Naive B cell (primary cell): ENCODE measurements around the gene GPSM1. TPM values are rescaled to one million over a fixed set of nuclear protein-coding genes. Genes with fewer than 3 reads are reported as not detected.
"Not testable (repeated sequence)": the region's sequence is repeated elsewhere in the genome, so short reads cannot be mapped to it uniquely, and the experiment has no call there.

Experiments
- ATAC-seq, 2 donors: fragments of 150-1000 bp; cut with Tn5 transposase; 2 replicates each; pipeline ENCODE4 v1.10.0; 2021; ENCODE audit warnings: low read depth in 2 of 2, mild to moderate bottlenecking in 2 of 2, moderate library complexity in 2 of 2
- DNase-seq: peaks from one replicate; pipeline ENCODE4 v3.0.0; 2022
- H3K27ac Mint-ChIP-seq, 6 donors: one replicate each; pipeline ENCODE4 v1.8.0; 2020 to 2022; ENCODE audit warnings: mild to moderate bottlenecking in 6 of 6, mixed read lengths in 6 of 6, moderate library complexity in 5 of 6, inconsistent platforms in 2 of 6
- H3K27me3 Mint-ChIP-seq, 3 donors: one replicate each; pipeline ENCODE4 v1.8.0; 2021 to 2022; ENCODE audit warnings: mixed read lengths in 3 of 3, mild to moderate bottlenecking in 1 of 3
- H3K36me3 Mint-ChIP-seq, 2 donors: one replicate each; pipeline ENCODE4 v1.8.0; 2020 to 2022; ENCODE audit warnings: mixed read lengths in 2 of 2, inconsistent platforms in 1 of 2, mild to moderate bottlenecking in 1 of 2
- H3K4me1 Mint-ChIP-seq, 3 donors: one replicate each; pipeline ENCODE4 v1.8.0; 2020 to 2022; ENCODE audit warnings: mixed read lengths in 3 of 3, inconsistent platforms in 1 of 3, mild to moderate bottlenecking in 1 of 3, moderate library complexity in 1 of 3
- H3K4me3 Mint-ChIP-seq, 8 donors: one replicate each; pipeline ENCODE4 v1.8.0; 2020 to 2022; ENCODE audit warnings: mild to moderate bottlenecking in 8 of 8, mixed read lengths in 8 of 8, moderate library complexity in 8 of 8, inconsistent platforms in 2 of 8
- H3K9me3 Mint-ChIP-seq, 7 donors: one replicate each; pipeline ENCODE4 v1.8.0; 2020 to 2022; ENCODE audit warnings: mixed read lengths in 7 of 7, mild to moderate bottlenecking in 5 of 7, inconsistent platforms in 2 of 7, moderate library complexity in 1 of 7
- polyA plus RNA-seq, 6 donors: library from polyadenylated mRNA; unstranded; fragments of 300-500 nt; fragmentation: Illumina TruSeq; gene quantifications; one replicate each; pipeline ENCODE4 v1.2.3, GENCODE V29; 2021; ENCODE audit warnings: low read depth in 6 of 6

Gene GPSM1
- polyA plus RNA-seq, 6 donors from 2014 or later: 0.69 to 1.6 (median 0.94) TPM; not detected in 1

DNA sequence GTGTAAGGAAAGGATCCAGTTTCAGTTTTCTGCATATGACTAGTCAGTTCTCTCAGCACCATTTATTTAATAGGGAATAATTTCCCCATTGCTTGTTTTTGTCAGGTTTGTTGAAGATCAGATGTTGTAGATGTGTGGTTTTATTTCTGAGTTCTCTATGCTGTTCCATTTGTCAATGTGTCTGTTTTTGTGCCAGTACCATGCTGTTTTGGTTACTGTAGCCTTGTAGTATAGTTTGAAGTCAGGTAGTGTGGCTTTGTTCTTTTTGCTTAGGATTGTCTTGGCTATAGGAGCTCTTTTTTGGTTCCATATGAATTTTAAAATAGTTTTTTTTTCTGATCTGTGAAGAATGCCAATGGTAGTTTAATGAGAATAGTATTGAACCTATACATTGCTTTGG is 6.4 kb upstream of the GPSM1 start:
- Mint-ChIP-seq H3K4me1 (peaks cover 7 to 15% (median 14%) of the 10 kb centered on the region in 3 donors), H3K4me3 (peak overlapping the region in 1 of 8 donors; percentile 33), H3K27me3 (peaks cover 0 to 21% (median 8%) of the 10 kb centered on the region in 3 donors)
- not testable (repeated sequence) for H3K27ac Mint-ChIP-seq, H3K9me3 Mint-ChIP-seq, H3K36me3 Mint-ChIP-seq, DNase-seq, ATAC-seq

DNA sequence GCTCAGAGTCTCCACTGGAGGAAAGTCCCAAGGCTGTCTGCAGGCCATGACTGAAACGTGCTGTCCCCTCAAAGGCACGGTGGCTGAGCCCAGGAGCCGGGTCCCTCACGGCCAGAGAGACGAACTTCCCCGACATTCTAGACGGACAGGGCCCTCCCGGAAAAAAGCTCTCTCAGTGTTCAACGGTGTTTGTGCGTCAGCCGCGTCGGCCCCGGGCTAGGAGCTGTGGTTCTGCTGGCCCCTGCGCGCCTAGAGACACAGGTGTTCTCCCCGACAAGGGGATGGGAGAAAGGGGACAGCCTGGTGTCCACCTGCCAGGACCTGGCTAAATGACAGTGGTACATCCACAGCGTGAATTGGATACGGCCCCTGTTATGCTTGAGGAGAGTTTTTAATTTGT is 5.8 kb upstream of the GPSM1 start:
- Mint-ChIP-seq H3K27ac (no peak overlapping the region), H3K4me1 (peaks cover 7 to 15% (median 11%) of the 10 kb centered on the region in 3 donors), H3K9me3 (peaks cover 0 to under 1% (median 0%) of the 10 kb centered on the region in 7 donors), H3K4me3 (no peak overlapping the region), H3K36me3 (no peaks in the 10 kb centered on the region), H3K27me3 (peaks cover 0 to 15% (median 2%) of the 10 kb centered on the region in 3 donors)
- no peak for ATAC-seq
- no peak for DNase-seq

GRCh38 chr9:136322756-136323330 is 4.5 kb upstream of the GPSM1 start:
- DNase-seq: no peak
- Mint-ChIP-seq H3K27ac (no peak overlapping the region), H3K9me3 (no peaks in the 10 kb centered on the region), H3K4me3 (peak overlapping the region in 2 of 8 donors; percentile 15 to 33), H3K36me3 (no peaks in the 10 kb centered on the region), H3K27me3 (peaks cover 0 to 3% (median 0%) of the 10 kb centered on the region in 3 donors), H3K4me1 (peaks cover 6 to 8% (median 6%) of the 10 kb centered on the region in 3 donors)
- no peak for ATAC-seq

GRCh38 chr9:136323371-136323789 is 4.0 kb upstream of the GPSM1 start:
- peaks cover under 1 to 4% (median under 1%) of the 10 kb centered on the region in 3 donors for H3K4me1 Mint-ChIP-seq
- ATAC-seq (no peak), DNase-seq (no peak)
- H3K36me3 Mint-ChIP-seq: no peaks in the 10 kb centered on the region
- H3K9me3 Mint-ChIP-seq: no peaks in the 10 kb centered on the region
- H3K27me3 Mint-ChIP-seq: no peaks in the 10 kb centered on the region
- no peak overlapping the region for H3K27ac Mint-ChIP-seq
- H3K4me3 Mint-ChIP-seq: peak overlapping the region in 1 of 8 donors; percentile 30

DNA sequence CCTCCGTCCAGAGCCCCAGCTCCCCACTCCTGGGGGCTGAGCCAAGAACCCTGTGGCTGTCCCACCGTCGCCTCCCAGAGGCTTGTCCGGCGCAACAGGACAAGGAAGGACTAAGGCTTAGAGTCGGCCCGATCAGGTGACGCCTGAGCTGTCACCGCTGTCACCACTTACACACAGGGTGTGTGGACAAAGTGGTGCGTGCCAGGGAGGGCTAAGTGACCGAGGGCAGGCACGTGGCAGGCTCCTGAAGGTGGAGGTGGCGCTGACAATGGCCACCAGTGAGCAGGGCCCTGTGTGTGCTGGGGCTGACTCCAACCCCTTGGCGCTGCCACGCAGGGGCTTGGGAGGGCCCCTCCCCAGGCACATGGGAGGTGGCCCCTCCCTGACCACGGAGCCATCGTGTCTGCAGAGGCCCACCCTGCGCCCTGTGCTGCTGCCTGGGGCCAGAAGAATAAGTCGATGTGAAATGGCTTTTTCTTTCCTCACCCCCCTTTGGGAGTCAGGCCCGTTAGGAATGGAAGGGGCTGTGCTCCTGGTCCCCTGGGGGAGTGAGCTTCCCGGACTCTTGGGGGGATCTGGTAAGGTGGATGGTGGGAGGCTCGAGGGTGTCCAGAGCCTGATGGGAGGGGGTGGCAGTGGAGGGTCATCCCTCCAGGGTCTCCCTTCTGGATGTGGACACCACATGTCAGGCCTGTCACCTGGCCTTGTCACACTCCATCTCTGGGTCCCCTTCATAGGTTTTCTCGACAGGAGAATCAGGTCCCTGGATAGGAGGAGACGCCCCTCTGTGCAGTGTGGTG is 2.6 kb upstream of the GPSM1 start:
- DNase-seq: no peak
- Mint-ChIP-seq H3K4me3 (peak overlapping the region in 1 of 8 donors; percentile 27), H3K9me3 (no peaks in the 10 kb centered on the region), H3K27ac (no peak overlapping the region), H3K36me3 (no peaks in the 10 kb centered on the region), H3K27me3 (no peaks in the 10 kb centered on the region), H3K4me1 (peaks cover 4 to 9% (median 8%) of the 10 kb centered on the region in 3 donors)
- ATAC-seq: no peak

GRCh38 chr9:136325358-136325757 is 2.0 kb upstream of the GPSM1 start:
- Mint-ChIP-seq H3K9me3 (no peaks in the 10 kb centered on the region), H3K27me3 (peaks cover 0 to under 1% (median 0%) of the 10 kb centered on the region in 3 donors), H3K4me1 (peaks cover 4 to 9% (median 8%) of the 10 kb centered on the region in 3 donors), H3K4me3 (peak overlapping the region in 2 of 8 donors; percentile 21 to 25), H3K36me3 (no peaks in the 10 kb centered on the region), H3K27ac (no peak overlapping the region)
- no peak for ATAC-seq
- no peak for DNase-seq

- no peaks in the 10 kb centered on the region for H3K36me3 Mint-ChIP-seq
- H3K4me1 Mint-ChIP-seq: peaks cover 4 to 9% (median 8%) of the 10 kb centered on the region in 3 donors
- H3K27ac Mint-ChIP-seq: peak overlapping the region in 1 of 6 donors; percentile 47
- H3K27me3 Mint-ChIP-seq: peaks cover 0 to 4% (median 0%) of the 10 kb centered on the region in 3 donors
- H3K4me3 Mint-ChIP-seq: peak overlapping the region; percentile 9 to 87 (median 76)
- DNase-seq: no peak
- no peaks in the 10 kb centered on the region for H3K9me3 Mint-ChIP-seq
- no peak for ATAC-seq
Observed at GRCh38 chr9:136326061-136326760, 1.1 kb upstream of the GPSM1 start.

DNA sequence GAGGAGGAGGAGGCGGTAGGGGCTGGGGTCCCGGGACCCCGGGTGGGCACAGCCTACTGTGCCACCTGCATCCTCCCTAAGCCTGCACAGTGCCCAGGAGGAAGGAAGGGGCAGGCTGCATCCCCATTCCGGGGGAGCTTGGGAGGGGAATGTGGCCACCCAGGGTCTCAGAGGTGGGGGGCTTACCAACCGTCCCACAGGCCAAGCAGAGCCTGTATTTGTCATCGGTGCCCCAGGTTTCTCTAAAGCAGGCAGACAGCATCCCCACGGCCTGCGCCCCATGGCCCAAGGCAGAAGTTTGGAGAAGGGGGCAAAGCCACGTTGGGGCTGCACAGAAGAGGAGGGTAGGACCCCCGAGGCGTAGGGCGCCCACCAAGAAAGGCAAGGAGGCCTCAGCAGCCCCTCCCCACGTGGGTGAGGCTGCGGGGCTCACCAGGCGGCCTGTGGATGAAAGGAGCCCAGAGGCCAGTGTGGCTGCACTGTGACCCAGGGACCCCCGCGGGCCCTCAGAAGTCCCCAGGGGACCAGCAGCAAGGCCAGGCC is 507 bp upstream of the GPSM1 start:
- Mint-ChIP-seq H3K27ac (peak overlapping the region in 2 of 6 donors; percentile 47 to 74), H3K4me3 (peak overlapping the region; percentile 47 to 87 (median 78)), H3K36me3 (no peaks in the 10 kb centered on the region), H3K4me1 (peaks cover 4 to 9% (median 8%) of the 10 kb centered on the region in 3 donors), H3K9me3 (no peaks in the 10 kb centered on the region), H3K27me3 (peaks cover 0 to 4% (median 0%) of the 10 kb centered on the region in 3 donors)
- DNase-seq: no peak
- peak; percentile 4 to 17 for ATAC-seq

DNA sequence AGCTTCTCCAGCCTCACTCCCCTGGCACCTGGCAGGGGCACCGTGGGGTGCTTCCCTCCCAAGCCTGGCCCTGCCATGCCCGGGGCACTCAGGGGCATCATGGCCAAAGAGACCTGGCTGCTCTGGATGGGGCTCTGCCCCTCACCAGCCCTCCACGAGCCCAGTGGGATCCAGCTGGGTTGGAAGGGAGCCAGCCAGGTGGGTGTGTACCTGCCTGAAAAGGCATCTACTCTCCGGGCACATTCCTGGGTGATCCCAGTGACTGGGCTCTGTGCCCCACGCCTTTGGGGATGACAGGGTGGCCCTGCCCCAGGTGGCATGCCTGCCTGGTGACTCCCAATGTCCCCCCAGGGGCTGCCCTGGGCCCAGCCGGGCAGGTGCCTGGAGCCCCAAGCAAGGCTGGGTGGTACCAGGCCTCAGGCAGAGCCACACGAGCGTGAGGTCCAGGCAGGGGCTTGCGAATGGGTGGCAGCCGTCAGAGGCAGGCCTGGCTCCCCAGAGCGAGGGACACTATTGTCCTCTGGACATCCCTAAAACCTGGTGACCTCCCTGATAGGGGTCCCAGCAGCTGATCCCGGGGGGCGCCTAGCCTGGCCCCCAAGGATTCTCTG is 777 bp downstream of the GPSM1 start:
- Mint-ChIP-seq H3K36me3 (no peaks in the 10 kb centered on the region), H3K27me3 (peaks cover 0 to 4% (median 0%) of the 10 kb centered on the region in 3 donors), H3K9me3 (no peaks in the 10 kb centered on the region), H3K4me1 (peaks cover 4 to 9% (median 8%) of the 10 kb centered on the region in 3 donors), H3K4me3 (peak overlapping the region in 7 of 8 donors; percentile 38 to 81 (median 71)), H3K27ac (no peak overlapping the region)
- DNase-seq (no peak), ATAC-seq (peak; percentile 7 to 12)

- ATAC-seq (no peak), DNase-seq (no peak)
- Mint-ChIP-seq H3K27me3 (peaks cover 0 to 4% (median 0%) of the 10 kb centered on the region in 3 donors), H3K4me3 (peak overlapping the region; percentile 9 to 81 (median 66)), H3K4me1 (peaks cover 4 to 9% (median 8%) of the 10 kb centered on the region in 3 donors), H3K36me3 (no peaks in the 10 kb centered on the region), H3K27ac (peak overlapping the region in 2 of 6 donors; percentile 57 to 78), H3K9me3 (no peaks in the 10 kb centered on the region)
Observed at GRCh38 chr9:136328622-136329041, 1.3 kb downstream of the GPSM1 start.

DNA sequence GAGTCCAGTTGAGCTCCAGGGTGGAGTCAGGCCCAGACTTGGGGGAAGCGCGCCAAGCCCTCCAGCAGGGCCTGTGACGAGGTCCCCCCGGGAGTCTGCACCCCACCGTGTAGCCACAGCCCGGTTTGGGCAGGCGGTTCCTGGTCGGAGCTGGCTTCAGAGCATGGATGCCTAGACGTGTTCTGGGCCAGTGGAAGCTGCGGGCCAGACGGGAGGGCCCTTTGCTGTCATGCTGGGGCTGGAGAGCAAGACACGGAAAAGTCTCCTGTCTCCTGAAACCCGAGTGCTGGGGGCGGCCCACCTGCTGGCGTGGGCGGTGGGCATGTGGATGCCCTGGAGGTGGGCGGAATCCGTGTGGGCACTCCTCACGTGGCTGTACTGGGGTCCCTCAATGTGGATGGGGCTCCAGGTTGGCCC is 1.9 kb downstream of the GPSM1 start:
- Mint-ChIP-seq H3K27me3 (peaks cover 0 to 4% (median 0%) of the 10 kb centered on the region in 3 donors), H3K4me1 (peaks cover 4 to 9% (median 8%) of the 10 kb centered on the region in 3 donors), H3K27ac (no peak overlapping the region), H3K4me3 (peak overlapping the region in 4 of 8 donors; percentile 41 to 74 (median 59)), H3K36me3 (no peaks in the 10 kb centered on the region), H3K9me3 (no peaks in the 10 kb centered on the region)
- DNase-seq: no peak
- ATAC-seq: no peak

- Mint-ChIP-seq H3K27ac (peak overlapping the region in 1 of 6 donors; percentile 44), H3K27me3 (peaks cover 0 to 4% (median 0%) of the 10 kb centered on the region in 3 donors), H3K9me3 (no peaks in the 10 kb centered on the region), H3K36me3 (no peaks in the 10 kb centered on the region), H3K4me3 (no peak overlapping the region), H3K4me1 (peaks cover 4 to 9% (median 8%) of the 10 kb centered on the region in 3 donors)
- no peak for DNase-seq
- ATAC-seq: no peak
Observed at GRCh38 chr9:136329636-136330405, 2.5 kb downstream of the GPSM1 start.
